Kidney epithelial cell (primary cell): ENCODE data around the gene OGA. TPM values are rescaled to one million over a fixed set of nuclear protein-coding genes. Genes with fewer than 3 reads are reported as not detected.

Experiments
- DNase-seq: peaks from one replicate; pipeline ENCODE4 v3.0.0-alpha.2; 2010; ENCODE audit warnings: low read depth
- H3K27me3 ChIP-seq: 2 replicates; pipeline ENCODE4 v1.6.0; 2011; ENCODE audit warnings: low read length; ENCODE audit not compliant: control insufficient read depth, insufficient read depth
- H3K36me3 ChIP-seq: 2 replicates; pipeline ENCODE4 v1.5.1; 2011; ENCODE audit warnings: low read length; ENCODE audit not compliant: control insufficient read depth, insufficient read depth
- H3K4me3 ChIP-seq: 2 replicates; pipeline ENCODE4 v1.5.1; 2011; ENCODE audit warnings: low read depth, mild to moderate bottlenecking, control low read depth, low read length
- CTCF ChIP-seq: IDR thresholded peaks from 2 replicates; pipeline ENCODE4 v1.5.1; 2011; ENCODE audit warnings: mild to moderate bottlenecking, moderate library complexity, low read length, control low read depth, inconsistent platforms; ENCODE audit not compliant: insufficient read depth, poor library complexity, severe bottlenecking
- total RNA-seq: library from RNA; depleted of rRNA; stranded (reverse); fragments of >200 nt; gene quantifications from 2 replicates; pipeline ENCODE4 v1.2.3, GENCODE V29; 2015

The OGA gene
- total RNA-seq, 1 donor from 2014 or later: 78.9 TPM

GRCh38 chr10:101772017-101772894, 46.0 kb downstream of the OGA start:
- DNase-seq: no peak
- Histone ChIP-seq H3K4me3 (no peak overlapping the region), H3K36me3 (no peaks in the 10 kb centered on the region), H3K27me3 (peaks cover 74% of the 10 kb centered on the region)
- no peak for TF ChIP-seq CTCF

DNA sequence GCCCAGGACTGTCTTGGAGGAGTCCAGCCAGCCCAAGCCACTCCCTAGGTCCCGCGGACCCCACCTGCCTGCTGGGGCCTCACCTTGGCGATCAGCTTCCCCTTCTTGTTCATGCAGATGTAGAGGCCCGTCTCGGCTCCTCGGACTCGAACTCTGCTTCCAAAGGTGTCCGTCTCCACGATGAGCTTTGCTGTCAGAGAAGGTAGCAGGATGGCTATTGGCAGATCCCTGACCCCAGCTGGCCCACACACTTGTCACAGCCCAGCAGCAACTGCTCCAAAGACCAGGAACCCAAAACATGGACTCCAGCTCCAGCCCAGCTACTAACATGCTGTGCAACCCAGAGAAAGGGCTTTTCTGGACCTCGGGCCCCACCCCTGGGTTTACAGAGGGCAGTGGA, 46.9 kb downstream of the OGA start:
- peaks cover 74% of the 10 kb centered on the region for H3K27me3 ChIP-seq
- no peak for DNase-seq
- TF ChIP-seq CTCF: no peak
- H3K36me3 ChIP-seq: no peaks in the 10 kb centered on the region
- H3K4me3 ChIP-seq: no peak overlapping the region

DNA sequence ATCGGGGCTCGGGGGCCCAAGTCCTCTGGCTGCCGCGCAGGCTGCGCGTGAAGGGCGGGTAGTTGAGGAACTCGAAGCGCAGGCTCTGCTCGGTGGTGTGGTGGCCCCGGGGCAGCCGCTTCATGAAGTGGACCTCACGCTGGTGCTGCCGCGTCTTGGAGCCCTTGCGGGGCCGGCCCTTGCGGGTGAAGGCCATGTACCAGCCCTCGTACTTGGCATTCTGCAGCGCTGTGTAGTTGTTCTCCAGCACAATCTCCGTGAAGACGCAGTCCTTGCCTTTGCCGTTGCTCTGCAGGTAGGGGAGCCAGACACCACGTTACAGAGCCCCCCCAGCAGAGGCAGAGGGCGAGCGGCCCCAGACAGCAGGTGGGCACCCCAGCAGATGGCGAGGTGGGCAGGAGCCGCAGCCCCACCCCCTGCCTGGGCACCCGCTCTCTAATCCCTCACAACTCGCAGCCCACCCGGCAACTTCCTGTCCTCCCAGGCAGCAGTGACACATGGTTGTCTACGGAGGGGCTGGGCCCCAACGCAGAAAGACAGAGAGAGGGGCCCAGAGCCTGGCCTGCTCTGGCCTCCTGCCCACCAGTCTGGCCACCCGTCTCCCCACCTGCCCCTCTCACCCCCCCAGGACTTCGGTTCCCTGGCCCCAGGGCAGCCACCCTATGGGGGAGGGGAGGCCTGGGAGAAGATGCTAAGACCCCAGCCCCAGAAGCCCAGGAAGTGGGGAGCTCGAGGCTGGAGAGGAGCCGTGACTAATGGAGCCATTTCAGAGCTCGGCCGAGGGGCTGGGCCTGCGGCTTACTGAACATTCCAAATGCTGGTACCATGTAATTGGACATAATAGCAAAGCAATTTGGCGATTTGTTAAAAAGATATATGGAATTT, 47.7 kb downstream of the OGA start:
- no peak for DNase-seq
- Histone ChIP-seq H3K4me3 (no peak overlapping the region), H3K36me3 (no peaks in the 10 kb centered on the region), H3K27me3 (peaks cover 74% of the 10 kb centered on the region)
- TF ChIP-seq CTCF: no peak

DNA sequence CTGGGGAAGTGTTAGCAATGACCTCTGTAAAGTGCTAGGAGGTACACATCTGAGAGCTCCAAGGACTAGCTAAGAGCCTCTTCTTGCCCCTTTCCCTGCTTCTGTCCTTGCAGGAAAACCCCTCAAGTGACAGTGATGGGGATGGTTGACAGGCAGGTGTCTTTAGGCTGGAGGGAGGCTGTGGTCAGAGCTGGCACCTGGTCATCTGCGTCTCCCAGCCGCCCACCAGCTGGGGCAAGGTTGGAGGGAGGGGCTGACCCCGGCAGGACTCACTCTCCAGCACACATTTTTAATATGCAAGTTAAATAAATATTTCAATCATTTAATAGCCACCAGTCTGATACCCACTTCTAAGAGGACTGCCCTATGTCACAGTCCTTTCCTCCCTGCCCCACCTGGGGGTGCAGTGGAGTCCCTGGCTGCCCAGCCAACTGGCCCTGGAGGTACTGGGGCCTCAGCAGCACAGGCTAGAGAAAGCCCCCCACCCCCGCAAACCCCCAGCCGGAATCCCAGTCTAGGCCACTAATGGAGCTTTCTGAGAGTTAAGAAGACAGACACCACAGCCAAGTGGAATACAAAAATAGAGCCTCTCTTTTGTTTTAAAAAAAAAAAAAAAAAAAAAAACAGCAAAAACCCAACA, 48.6 kb downstream of the OGA start:
- no peak for DNase-seq
- TF ChIP-seq CTCF: no peak
- H3K4me3 ChIP-seq: no peak overlapping the region
- H3K27me3 ChIP-seq: peaks cover 71% of the 10 kb centered on the region
- no peaks in the 10 kb centered on the region for H3K36me3 ChIP-seq

DNA sequence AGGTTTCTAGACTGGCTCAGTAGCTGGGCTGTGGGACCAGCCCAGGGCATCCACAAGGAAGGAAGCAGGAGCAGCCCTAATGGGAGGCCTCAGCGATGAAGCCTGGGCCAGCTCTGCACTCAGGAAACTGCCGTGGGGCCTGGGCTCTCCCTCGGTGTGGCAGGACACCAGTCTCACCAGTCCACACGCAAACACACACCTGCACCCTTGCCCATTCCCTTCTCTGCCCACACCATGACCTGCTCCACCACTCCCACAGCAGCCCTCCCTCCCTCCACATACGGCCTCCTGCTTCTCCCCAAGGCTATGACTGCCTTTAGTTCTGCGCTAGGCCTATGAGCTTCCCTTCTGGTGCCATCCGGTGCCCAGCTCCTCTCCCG, 49.5 kb downstream of the OGA start:
- H3K27me3 ChIP-seq: peaks cover 62% of the 10 kb centered on the region
- no peak overlapping the region for H3K4me3 ChIP-seq
- DNase-seq: no peak
- no peaks in the 10 kb centered on the region for H3K36me3 ChIP-seq
- no peak for TF ChIP-seq CTCF
